Coronary artery (tissue), 2 donors: ENCODE data around the gene A1BG.
A peak's percentile ranks its signal among the peaks of the same experiment; 100 is the strongest.

Source experiments
- DNase-seq: peaks from one replicate; pipeline ENCODE4 v3.0.0-alpha.2; 2017; ENCODE audit warnings: low spot score
- H3K27ac ChIP-seq, 2 donors: fragments of 200-600 bp; sonication (generic); one replicate each; pipeline ENCODE4 v1.5.1; 2016 to 2019
- H3K4me3 ChIP-seq: fragments of 200-600 bp; sonication (generic); 2 replicates; pipeline ENCODE4 v1.5.1; 2016; ENCODE audit warnings: mild to moderate bottlenecking, moderate library complexity
- CTCF ChIP-seq: fragments of 200-600 bp; sonication (generic); IDR thresholded peaks from one replicate; pipeline ENCODE4 v1.5.1; 2019; ENCODE audit warnings: antibody characterized with exemption

The A1BG gene

GRCh38 chr19:58352760-58353671 is at the start of gene A1BG:
A1BG (minus strand) TSS chr19:58353492; CDS start chr19:58353437, 55 bp downstream.
- no peak for DNase-seq
- TF ChIP-seq CTCF = no peak
- Histone ChIP-seq H3K4me3 (no peak within 1 kb of the TSS), H3K27ac (no peak within 1 kb of the TSS)

- TF ChIP-seq CTCF = no peak
- Histone ChIP-seq H3K4me3 (peak overlapping the region; percentile 72), H3K27ac (peak overlapping the region in 1 of 2 donors; percentile 21)
- peak; percentile 72 for DNase-seq
Measured at GRCh38 chr19:58401840-58402421, 48.6 kb upstream of the A1BG start.

- TF ChIP-seq CTCF = no peak
- Histone ChIP-seq H3K27ac (peak overlapping the region; percentile 38 to 71), H3K4me3 (peak overlapping the region; percentile 72)
- DNase-seq = peak; percentile 99
Measured at GRCh38 chr19:58400916-58401839, 47.9 kb upstream of the A1BG start.

- Histone ChIP-seq H3K4me3 (peak overlapping the region; percentile 72), H3K27ac (peak overlapping the region in 1 of 2 donors; percentile 38)
- no peak for TF ChIP-seq CTCF
- DNase-seq = no peak
Measured at GRCh38 chr19:58400316-58400915, 47.1 kb upstream of the A1BG start.

- no peak overlapping the region for H3K4me3 ChIP-seq
- no peak for DNase-seq
- no peak overlapping the region for H3K27ac ChIP-seq
- TF ChIP-seq CTCF = no peak
Measured at GRCh38 chr19:58399903-58400302, 46.6 kb upstream of the A1BG start.

- Histone ChIP-seq H3K27ac (no peak overlapping the region), H3K4me3 (no peak overlapping the region)
- no peak for TF ChIP-seq CTCF
- DNase-seq = no peak
Measured at GRCh38 chr19:58398545-58398944, 45.3 kb upstream of the A1BG start.
